Testis (tissue), 2 donors: ENCODE results near the gene ANKRD52.

ENCODE experiments used
- POLR2A ChIP-seq: fragments of 450-650 bp; IDR thresholded peaks from one replicate; pipeline ENCODE4 v1.6.1; 2017; ENCODE audit warnings: antibody characterized with exemption, mild to moderate bottlenecking, moderate library complexity
- TF ChIP-seq, protein P1 (sequence below), 3 experiments: fragments of 450-650 bp in 2 of 3; fragments of 200-600 bp in 1 of 3; sonication (generic) in 1 of 3; IDR thresholded peaks; one replicate each; pipeline ENCODE4 v1.5.1; 2016 to 2019; ENCODE audit warnings: antibody characterized with exemption in 3 of 3, mild to moderate bottlenecking in 2 of 3, moderate library complexity in 1 of 3

DNA sequence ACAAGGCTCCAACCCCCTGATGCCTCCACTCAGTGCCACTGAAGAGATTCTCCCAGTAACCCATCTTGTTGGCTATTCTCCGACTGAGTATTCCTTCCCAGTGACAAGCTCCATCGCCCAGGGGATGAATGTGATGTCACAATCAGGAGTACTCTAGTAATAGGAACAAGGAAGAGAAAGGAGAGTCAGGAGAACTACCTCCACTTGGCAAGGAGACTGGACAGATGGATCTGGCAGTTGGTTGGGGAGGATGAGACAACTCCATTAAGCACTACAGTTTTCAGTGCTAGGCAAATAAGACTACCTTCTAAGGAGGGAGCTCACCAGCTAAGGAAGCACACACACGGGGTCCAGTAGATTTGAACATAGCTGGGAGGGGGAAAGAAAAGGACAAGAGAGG, 41.7 kb downstream of the ANKRD52 start:
- TF ChIP-seq, protein P1, sequence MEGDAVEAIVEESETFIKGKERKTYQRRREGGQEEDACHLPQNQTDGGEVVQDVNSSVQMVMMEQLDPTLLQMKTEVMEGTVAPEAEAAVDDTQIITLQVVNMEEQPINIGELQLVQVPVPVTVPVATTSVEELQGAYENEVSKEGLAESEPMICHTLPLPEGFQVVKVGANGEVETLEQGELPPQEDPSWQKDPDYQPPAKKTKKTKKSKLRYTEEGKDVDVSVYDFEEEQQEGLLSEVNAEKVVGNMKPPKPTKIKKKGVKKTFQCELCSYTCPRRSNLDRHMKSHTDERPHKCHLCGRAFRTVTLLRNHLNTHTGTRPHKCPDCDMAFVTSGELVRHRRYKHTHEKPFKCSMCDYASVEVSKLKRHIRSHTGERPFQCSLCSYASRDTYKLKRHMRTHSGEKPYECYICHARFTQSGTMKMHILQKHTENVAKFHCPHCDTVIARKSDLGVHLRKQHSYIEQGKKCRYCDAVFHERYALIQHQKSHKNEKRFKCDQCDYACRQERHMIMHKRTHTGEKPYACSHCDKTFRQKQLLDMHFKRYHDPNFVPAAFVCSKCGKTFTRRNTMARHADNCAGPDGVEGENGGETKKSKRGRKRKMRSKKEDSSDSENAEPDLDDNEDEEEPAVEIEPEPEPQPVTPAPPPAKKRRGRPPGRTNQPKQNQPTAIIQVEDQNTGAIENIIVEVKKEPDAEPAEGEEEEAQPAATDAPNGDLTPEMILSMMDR (IDR thresholded peaks at IDR 0.05) = no peak
- TF ChIP-seq POLR2A = no peak
